NCI-H1930 (cell line): ENCODE results near the gene RAVER2.

ENCODE experiments used
- DNase-seq, 2 experiments: peaks; one replicate each; lab custom pipeline; 2025; lab: John Stamatoyannopoulos, UW

RAVER2 gene

DNA sequence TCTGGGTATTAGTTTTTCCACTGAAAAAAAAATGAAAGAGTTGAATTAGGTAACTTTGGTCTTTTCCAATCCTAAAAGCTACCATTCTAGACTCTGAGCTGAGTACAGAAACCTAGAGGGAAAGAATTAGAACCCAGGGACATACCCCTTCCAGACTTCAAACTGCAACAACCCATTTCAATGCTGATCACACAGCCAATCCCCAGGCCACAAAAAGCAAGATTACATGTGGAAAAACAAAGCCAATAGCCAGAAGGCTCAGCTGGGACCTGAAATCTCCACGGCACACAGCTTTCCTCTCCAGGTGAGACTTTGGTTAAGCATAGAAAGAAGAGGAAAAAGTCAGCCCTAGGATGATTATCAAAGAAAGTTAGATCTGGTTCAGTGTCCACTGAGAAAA, 132.7 kb downstream of the RAVER2 start:
- DNase-seq, result no peak

DNA sequence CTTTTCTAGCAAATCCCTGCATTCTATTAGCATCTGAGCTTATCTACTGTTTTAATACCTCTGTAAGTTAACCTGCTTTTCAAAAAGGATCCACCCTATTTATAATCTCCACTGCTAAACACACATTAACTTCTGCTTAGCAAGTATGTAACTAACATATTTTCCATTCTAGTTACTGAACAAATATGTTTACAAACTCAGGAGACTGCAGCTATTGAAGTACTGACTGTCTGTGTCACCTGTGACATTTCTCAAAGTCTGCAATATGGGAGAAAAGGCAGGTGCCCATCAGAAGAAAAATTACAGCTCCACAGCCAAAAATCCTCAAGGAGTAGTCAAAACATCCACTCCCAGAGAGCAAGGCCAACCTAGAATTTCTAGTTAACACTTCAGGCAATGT, 133.2 kb downstream of the RAVER2 start:
- DNase-seq, result no peak

DNA sequence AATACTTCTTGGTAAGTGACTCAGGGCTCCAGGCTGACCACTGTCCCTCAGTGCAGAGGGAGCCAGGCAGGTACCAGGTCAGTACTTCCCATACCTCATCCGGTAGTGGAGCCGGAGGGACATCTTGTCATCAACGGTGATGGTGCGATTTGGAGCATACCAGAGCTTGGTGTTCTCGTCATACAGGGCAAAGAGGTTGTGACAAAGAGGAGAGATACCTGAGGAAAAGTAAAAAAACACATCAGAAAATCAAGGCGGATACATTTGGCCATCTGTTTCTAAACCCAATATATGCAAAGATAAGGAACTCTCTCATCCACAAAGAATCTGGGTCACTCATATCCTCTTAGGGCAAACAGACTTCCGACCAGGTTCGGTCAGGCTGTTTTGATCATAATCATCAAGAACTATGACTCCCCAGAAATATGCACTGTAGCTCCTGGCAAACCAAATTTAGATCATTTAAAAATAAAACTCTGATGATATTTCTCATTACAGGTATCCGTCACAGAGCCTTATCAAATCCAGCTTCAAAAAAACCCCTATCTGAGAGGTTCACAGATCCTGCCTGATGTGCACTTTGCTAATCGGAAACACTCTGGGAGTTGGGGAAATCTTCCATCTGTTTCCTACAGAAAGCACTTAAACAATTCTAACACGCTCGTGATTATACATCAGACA, 134.2 kb downstream of the RAVER2 start:
- DNase-seq, result no peak

DNA sequence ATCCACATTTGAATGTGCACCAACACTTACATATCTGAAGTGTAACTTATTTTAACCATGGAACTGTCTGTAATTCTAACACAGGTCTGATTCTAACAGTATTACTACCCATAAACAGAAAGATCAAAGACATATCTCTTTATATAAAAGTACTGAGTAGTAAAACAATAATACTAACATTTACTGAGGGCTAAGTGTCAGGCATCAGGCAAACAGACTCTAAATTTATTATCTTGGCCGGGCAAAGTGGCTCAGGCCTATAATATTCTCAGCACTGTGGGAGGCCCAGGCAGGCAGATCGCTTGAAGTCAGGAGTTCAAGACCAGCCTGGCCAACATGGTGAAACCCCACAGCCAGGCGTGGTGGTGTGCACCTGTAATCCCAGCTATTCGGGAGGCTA, 135.6 kb downstream of the RAVER2 start:
- DNase-seq, result no peak

DNA sequence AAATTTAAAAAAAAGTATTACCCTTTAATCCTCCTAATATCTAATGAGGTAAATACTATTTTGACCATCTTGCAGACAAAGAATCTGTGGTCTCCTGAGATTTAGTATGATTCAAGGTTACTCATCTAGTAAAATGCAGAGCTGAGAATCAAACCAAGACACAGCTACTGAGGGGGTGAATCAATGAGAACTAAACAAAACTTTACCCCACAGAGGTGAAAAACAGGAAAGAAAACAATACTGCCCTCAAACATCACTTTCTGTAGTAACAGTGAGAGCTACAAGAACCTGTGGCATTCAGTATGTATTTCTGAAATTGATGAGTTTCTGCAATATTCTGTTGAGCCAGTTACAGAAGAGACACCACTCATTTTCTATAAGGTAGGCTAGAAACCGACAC, 136.4 kb downstream of the RAVER2 start:
- no peak for DNase-seq
